Renal cortical epithelial cell (primary cell): ENCODE results near the gene DSG4. TPM values are rescaled to one million over a fixed set of nuclear protein-coding genes. Genes with fewer than 3 reads are reported as not detected.

Experiments
- DNase-seq: peaks from one replicate; pipeline ENCODE4 v3.0.0-alpha.2; 2011; ENCODE audit warnings: low read depth
- total RNA-seq: library from RNA; depleted of rRNA; stranded (reverse); fragments of >200 nt; gene quantifications from 2 replicates; pipeline ENCODE4 v1.2.3, GENCODE V29; 2014

Gene DSG4
- total RNA-seq, 1 donor from 2014 or later, result not detected

GRCh38 chr18:31410716-31411483 is 34.3 kb downstream of the DSG4 start:
- no peak for DNase-seq

- DNase-seq, result no peak
These were observed 36.6 kb downstream of the DSG4 start for GRCh38 chr18:31413137-31413536.

GRCh38 chr18:31417850-31418249 is 41.3 kb downstream of the DSG4 start:
- DNase-seq, result no peak

DNA sequence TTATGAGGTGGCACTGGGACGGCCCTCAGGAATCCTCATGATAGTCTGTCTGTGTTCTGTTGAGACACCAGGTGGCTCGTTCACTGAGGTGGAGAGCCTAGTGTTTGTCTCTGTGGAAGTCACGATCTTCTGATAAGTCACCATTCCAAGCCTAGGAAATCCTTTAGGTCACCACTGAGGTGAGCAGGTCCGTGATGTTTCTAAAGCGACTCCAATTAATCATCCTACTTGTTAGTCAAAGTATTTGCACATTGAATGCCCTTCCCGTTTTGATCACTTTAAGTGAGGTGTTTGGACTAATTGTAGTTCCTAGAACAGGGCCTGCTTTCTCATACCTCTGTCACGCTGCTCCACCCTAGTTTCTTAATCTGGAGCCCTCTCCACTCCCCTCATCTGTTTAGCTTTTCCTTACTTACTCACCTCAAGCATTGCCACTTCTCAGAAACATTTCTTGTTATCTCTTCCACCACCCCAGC is 42.9 kb downstream of the DSG4 start:
- DNase-seq, result no peak

- no peak for DNase-seq
These were observed 43.5 kb downstream of the DSG4 start for GRCh38 chr18:31420032-31420431.

DNA sequence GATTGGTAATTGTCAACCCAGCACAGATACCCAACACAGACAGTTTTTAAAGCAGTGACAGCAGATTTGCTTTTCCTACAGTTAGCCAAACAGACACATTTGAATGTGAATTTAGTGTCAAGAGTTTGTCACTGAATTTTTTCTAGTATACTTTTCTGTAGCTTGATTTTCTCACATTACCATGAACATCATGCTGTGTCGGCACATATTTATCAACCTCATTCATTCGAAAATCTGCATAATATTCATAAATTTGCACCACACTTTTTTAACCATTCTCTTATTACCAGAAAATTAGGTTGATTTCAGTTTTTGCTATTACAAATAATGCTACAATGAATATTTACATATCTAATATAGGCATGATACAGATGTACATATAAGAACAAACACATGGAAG is 43.9 kb downstream of the DSG4 start:
- DNase-seq, result no peak

GRCh38 chr18:31424383-31424988 is 47.9 kb downstream of the DSG4 start:
- DNase-seq, result peak; percentile 43

GRCh38 chr18:31426021-31426420 is 49.4 kb downstream of the DSG4 start:
- no peak for DNase-seq

DNA sequence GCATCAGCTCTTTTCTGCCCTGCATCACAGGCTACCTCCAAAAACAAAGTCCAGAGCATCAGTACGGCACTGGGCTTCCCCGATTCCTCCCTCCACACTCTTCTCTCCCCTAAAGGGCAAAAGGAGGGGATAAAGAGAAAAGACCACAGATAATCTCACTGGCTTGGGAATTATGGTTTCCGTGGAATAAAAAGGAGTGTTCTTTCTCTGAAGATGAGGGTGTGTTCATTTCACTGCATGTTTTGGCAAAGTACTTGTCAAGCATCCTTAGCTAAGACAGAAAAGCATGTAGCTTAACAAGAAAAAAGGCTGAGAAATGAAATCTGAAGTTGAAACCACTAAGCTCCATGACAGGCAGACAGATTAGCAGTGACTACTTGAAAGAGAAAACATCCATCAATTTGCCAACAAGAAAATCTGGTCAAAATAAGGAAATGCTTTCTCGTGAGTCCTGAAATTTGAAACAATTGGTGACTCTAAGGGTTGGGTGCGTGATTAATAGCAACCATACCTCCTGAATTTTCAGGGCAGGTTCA is 50.4 kb downstream of the DSG4 start:
- DNase-seq, result no peak

DNA sequence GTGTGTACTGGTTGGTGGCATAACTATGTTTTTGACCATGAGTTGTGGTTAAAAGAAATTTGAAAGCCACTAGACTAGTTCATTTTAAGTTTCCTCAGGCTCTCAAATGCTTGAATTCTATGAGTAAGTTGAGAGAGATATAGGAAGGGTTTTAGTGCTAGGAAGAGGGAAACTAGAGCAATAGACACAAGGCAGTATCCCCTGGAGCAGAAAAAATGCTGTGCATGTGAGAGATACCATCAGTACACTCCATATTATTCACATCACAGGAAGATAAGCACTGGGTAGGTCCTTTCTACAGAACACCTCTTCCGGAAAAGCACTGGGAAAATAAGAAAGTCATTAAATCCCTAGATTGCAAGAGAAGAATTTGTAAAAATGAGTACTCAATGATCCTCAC is 51.6 kb downstream of the DSG4 start:
- DNase-seq, result no peak

DNA sequence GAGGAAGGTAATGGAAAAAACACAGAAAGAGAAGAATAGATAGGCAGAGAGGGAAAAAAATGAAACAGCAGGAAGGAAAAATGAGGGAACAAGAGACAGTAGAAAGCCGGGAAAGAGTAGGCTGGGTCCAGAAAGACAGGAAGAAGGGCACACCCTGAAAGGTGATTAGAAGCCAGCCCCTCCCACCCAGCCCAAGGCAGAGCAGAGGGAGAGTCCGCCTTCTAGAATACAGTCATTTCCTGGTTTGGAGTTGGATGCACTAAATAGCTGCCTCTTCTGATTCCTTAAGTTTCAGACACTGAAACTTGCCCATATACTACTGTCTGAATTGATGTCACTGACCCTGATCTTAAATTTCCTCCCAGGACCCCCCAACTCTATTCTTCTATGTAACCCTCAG is 53.0 kb downstream of the DSG4 start:
- DNase-seq, result no peak

DNA sequence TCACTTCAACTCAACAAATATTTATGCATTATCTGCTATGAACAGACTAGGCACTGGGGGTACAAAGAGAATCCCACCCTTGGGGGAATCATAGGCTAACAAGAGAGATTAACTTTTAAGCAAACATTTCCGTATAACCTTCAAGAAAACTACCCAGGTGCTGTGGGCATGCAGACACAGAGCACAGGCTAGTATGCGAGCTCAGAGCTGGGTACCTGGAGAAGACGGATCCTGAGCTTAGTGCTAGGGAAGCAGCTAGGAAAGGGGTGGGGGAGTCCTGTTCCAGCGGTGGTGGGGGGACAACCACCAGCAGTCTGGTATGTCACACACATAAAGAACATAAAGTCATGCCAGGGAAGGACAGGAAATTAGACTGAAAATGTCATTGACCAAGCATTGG is 53.5 kb downstream of the DSG4 start:
- no peak for DNase-seq

DNA sequence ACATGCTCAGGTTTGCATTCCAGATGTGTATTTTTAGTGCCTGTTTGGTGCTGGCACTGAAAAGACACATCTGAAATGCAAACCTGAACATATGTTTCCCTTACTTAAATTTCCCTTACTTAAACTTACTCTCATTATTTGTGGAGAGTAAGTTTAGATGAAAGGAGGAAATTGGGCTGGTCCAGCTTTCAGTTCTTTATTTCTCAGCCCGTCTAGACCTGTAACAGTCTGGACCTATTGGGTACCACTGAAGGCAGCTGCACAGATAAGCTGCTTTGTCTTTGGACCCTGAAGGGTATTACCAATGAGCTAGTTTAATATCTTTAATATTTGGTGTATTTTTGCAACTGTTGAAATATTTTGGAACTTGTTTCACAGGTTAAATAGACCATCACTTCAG is 54.0 kb downstream of the DSG4 start:
- DNase-seq, result no peak

GRCh38 chr18:31432316-31432715 is 55.7 kb downstream of the DSG4 start:
- DNase-seq, result no peak

GRCh38 chr18:31436825-31437224 is 60.2 kb downstream of the DSG4 start:
- peak; percentile 18 for DNase-seq

GRCh38 chr18:31438402-31438801 is 61.8 kb downstream of the DSG4 start:
- no peak for DNase-seq

GRCh38 chr18:31439807-31440325 is 63.3 kb downstream of the DSG4 start:
- no peak for DNase-seq

GRCh38 chr18:31440787-31441186 is 64.2 kb downstream of the DSG4 start:
- no peak for DNase-seq

DNA sequence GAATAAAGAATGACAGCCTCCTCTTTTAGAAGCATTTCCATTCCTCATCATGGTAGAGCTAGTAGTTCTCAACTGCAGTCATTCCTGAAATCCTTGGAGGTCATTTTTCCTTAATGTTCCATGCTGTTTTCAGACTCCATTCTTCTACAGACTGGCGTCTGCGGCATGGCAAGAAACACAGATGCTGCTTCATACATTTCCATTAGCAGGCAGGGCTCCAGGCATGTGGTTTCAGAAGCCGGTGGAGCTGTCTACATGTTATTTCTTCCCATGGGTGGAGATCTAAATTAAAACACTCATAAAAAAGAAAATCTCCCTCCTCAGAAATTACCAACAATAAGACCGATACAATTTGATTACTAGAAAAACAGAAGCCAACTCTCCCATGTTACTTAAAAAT is 64.9 kb downstream of the DSG4 start:
- DNase-seq, result no peak

DNA sequence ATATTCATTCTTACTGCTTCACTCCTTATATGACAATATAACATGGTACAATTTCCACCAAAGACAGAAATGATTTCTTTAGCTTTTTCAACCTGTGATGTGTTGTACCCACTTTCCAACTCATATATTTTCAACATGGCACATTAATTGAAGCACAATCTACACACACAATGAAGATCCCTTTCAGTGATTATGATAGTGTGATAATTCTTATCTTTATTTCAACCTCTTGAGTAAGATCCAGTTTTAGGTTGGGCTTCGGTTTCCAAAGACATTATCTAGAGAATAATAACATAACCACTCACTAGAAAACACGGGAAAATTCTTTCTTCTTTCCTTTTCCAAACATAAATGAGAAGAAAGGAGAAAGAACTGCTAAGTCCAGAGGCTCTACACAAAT is 67.6 kb downstream of the DSG4 start:
- no peak for DNase-seq

GRCh38 chr18:31445908-31446307 is 69.3 kb downstream of the DSG4 start:
- no peak for DNase-seq

GRCh38 chr18:31446854-31447253 is 70.3 kb downstream of the DSG4 start:
- DNase-seq, result no peak
